Panc1 (cell line): ENCODE results near the gene HID1.

Experiments
- POLR2AphosphoS5 ChIP-seq: IDR thresholded peaks from 2 replicates; pipeline ENCODE4 v1.6.1; 2012; ENCODE audit warnings: mild to moderate bottlenecking, low read depth, low read length, moderate library complexity
- REST ChIP-seq, 2 experiments: IDR thresholded peaks; 2 replicates each; pipeline ENCODE4 v1.6.1; 2011 to 2012; ENCODE audit warnings: low read depth in 2 of 2, control low read depth in 1 of 2, low read length in 1 of 2, mild to moderate bottlenecking in 1 of 2, moderate library complexity in 1 of 2; ENCODE audit not compliant: insufficient read depth in 1 of 2
- SIN3A ChIP-seq: IDR thresholded peaks from 2 replicates; pipeline ENCODE4 v1.6.1; 2012; ENCODE audit warnings: low read depth, mild to moderate bottlenecking, low read length, moderate library complexity, borderline replicate concordance; ENCODE audit not compliant: insufficient read depth
- TCF7L2 ChIP-seq: IDR thresholded peaks from 2 replicates; pipeline ENCODE4 v1.6.1; 2011; ENCODE audit warnings: mild to moderate bottlenecking, low read depth, low read length, inconsistent platforms
- TF ChIP-seq, protein P1 (sequence below): fragments of 450-650 bp; IDR thresholded peaks from 2 replicates; pipeline ENCODE4 v1.5.1; 2017; ENCODE audit warnings: mild to moderate bottlenecking

GRCh38 chr17:74919440-74920305 lies 52.9 kb downstream of the HID1 start:
- TF ChIP-seq POLR2AphosphoS5 (no peak), TCF7L2 (peak; percentile 22; the same call in 1 of the 2 replicates), REST (IDR thresholded peaks at IDR 0.05; ENCODE audit: insufficient read depth in 1 of 2, low read depth in 2 of 2, low read length in 1 of 2) (no peak), SIN3A (no peak)
- TF ChIP-seq, protein P1, sequence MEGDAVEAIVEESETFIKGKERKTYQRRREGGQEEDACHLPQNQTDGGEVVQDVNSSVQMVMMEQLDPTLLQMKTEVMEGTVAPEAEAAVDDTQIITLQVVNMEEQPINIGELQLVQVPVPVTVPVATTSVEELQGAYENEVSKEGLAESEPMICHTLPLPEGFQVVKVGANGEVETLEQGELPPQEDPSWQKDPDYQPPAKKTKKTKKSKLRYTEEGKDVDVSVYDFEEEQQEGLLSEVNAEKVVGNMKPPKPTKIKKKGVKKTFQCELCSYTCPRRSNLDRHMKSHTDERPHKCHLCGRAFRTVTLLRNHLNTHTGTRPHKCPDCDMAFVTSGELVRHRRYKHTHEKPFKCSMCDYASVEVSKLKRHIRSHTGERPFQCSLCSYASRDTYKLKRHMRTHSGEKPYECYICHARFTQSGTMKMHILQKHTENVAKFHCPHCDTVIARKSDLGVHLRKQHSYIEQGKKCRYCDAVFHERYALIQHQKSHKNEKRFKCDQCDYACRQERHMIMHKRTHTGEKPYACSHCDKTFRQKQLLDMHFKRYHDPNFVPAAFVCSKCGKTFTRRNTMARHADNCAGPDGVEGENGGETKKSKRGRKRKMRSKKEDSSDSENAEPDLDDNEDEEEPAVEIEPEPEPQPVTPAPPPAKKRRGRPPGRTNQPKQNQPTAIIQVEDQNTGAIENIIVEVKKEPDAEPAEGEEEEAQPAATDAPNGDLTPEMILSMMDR = peak; percentile 80
